CD4-positive, alpha-beta T cell treated with Interleukin-10 for 1 hour (primary cell): Measurements from ENCODE around the gene SCAND1.
"Not testable (repeated sequence)": the region's sequence is repeated elsewhere in the genome, so short reads cannot be mapped to it uniquely, and the experiment has no call there.

ENCODE experiments used
- DNase-seq: peaks from one replicate; pipeline ENCODE4 v3.0.0-alpha.2; 2020

The SCAND1 gene

GRCh38 chr20:35954200-35954906 is at the start of gene SCAND1:
Gene SCAND1, minus strand, starts transcription at chr20:35954502. Its CDS starts 218 bp downstream, at chr20:35954284.
- DNase-seq = peak; percentile 98

GRCh38 chr20:36004045-36004444 is 49.7 kb upstream of the SCAND1 start:
- DNase-seq = no peak

GRCh38 chr20:36002855-36003254 is 48.6 kb upstream of the SCAND1 start:
- no peak for DNase-seq

- not testable (repeated sequence) for DNase-seq
Measured at GRCh38 chr20:36001331-36001730, 47.0 kb upstream of the SCAND1 start.

GRCh38 chr20:35996492-35996891 is 42.2 kb upstream of the SCAND1 start:
- not testable (repeated sequence) for DNase-seq

GRCh38 chr20:35994994-35995453 is 40.7 kb upstream of the SCAND1 start:
- DNase-seq = peak; percentile 81

- DNase-seq = peak; percentile 75
Measured at GRCh38 chr20:35992713-35993335, 38.5 kb upstream of the SCAND1 start.

- DNase-seq = no peak
Measured at GRCh38 chr20:35991142-35991771, 37.0 kb upstream of the SCAND1 start.

GRCh38 chr20:35988910-35989463 is 34.7 kb upstream of the SCAND1 start:
- DNase-seq = no peak

GRCh38 chr20:35985806-35986205 is 31.5 kb upstream of the SCAND1 start:
- no peak for DNase-seq

- no peak for DNase-seq
Measured at GRCh38 chr20:35984382-35984781, 30.1 kb upstream of the SCAND1 start.

GRCh38 chr20:35981969-35982368 is 27.7 kb upstream of the SCAND1 start:
- no peak for DNase-seq

- DNase-seq = no peak
Measured at GRCh38 chr20:35979544-35979943, 25.2 kb upstream of the SCAND1 start.

GRCh38 chr20:35978041-35978513 is 23.8 kb upstream of the SCAND1 start:
- no peak for DNase-seq

GRCh38 chr20:35975576-35976373 is 21.5 kb upstream of the SCAND1 start:
- DNase-seq = no peak

GRCh38 chr20:35974256-35974655 is 20.0 kb upstream of the SCAND1 start:
- DNase-seq = no peak

GRCh38 chr20:35972462-35972861 is 18.2 kb upstream of the SCAND1 start:
- DNase-seq = no peak

- no peak for DNase-seq
Measured at GRCh38 chr20:35971981-35972380, 17.7 kb upstream of the SCAND1 start.

- DNase-seq = no peak
Measured at GRCh38 chr20:35968930-35969329, 14.6 kb upstream of the SCAND1 start.

GRCh38 chr20:35967979-35968640 is 13.8 kb upstream of the SCAND1 start, which contains the start of gene CNBD2:
Gene CNBD2, plus strand, starts transcription at chr20:35968590. Its CDS starts 173 bp downstream, at chr20:35968763.
- DNase-seq = no peak

GRCh38 chr20:35963878-35964277 is 9.6 kb upstream of the SCAND1 start:
- DNase-seq = no peak

GRCh38 chr20:35959291-35959690 is 5.0 kb upstream of the SCAND1 start:
- DNase-seq = not testable (repeated sequence)
